DND-41 (cell line): ENCODE measurements around the gene FAM20C.

Source experiments
- ATAC-seq: fragments of 200-7000 bp; cut with Tn5 transposase; 3 replicates; pipeline ENCODE4 v1.9.1; 2021; ENCODE audit warnings: low read depth; ENCODE audit not compliant: insufficient read depth
- DNase-seq: peaks from one replicate; pipeline ENCODE4 v3.0.0-alpha.2; 2020
- H2AFZ ChIP-seq: 2 replicates; pipeline ENCODE4 v1.6.0; 2012; ENCODE audit warnings: low read depth, low read length
- H3K27ac ChIP-seq: 2 replicates; pipeline ENCODE4 v1.5.1; 2012; ENCODE audit warnings: low read length, inconsistent platforms
- H3K27me3 ChIP-seq: fragments of 200-600 bp; sonication (generic); 2 replicates; pipeline ENCODE4 v1.6.0; 2012; ENCODE audit warnings: low read length, mild to moderate bottlenecking, inconsistent platforms; ENCODE audit not compliant: insufficient read depth, poor library complexity
- H3K36me3 ChIP-seq: 2 replicates; pipeline ENCODE4 v1.5.1; 2012; ENCODE audit warnings: low read length, inconsistent platforms; ENCODE audit not compliant: insufficient read depth
- H3K4me1 ChIP-seq: 2 replicates; pipeline ENCODE4 v1.5.1; 2012; ENCODE audit warnings: mild to moderate bottlenecking, low read length; ENCODE audit not compliant: insufficient read depth
- H3K4me2 ChIP-seq: 2 replicates; pipeline ENCODE4 v1.6.0; 2012; ENCODE audit warnings: mild to moderate bottlenecking, moderate library complexity, low read length, inconsistent platforms; ENCODE audit not compliant: insufficient read depth
- H3K4me3 ChIP-seq, 2 experiments: fragments of 200-600 bp in 1 of 2; shearing (Covaris generic) in 1 of 2; 2 replicates each; pipeline ENCODE4 v1.5.1; 2012 to 2016; ENCODE audit warnings: inconsistent platforms in 2 of 2, low read length in 2 of 2, mild to moderate bottlenecking in 2 of 2, low read depth in 1 of 2, moderate library complexity in 1 of 2
- H3K79me2 ChIP-seq: 2 replicates; pipeline ENCODE4 v1.6.0; 2012; ENCODE audit warnings: low read length, inconsistent platforms; ENCODE audit not compliant: insufficient read depth
- H3K9ac ChIP-seq: 2 replicates; pipeline ENCODE4 v1.6.0; 2012; ENCODE audit warnings: low read depth, mild to moderate bottlenecking, inconsistent platforms, low read length, moderate library complexity
- H3K9me3 ChIP-seq: 2 replicates; pipeline ENCODE4 v1.5.1; 2012; ENCODE audit warnings: low read length, moderate library complexity, mild to moderate bottlenecking, inconsistent platforms; ENCODE audit not compliant: insufficient read depth, severe bottlenecking
- H4K20me1 ChIP-seq: 2 replicates; pipeline ENCODE4 v1.6.0; 2012; ENCODE audit warnings: low read length; ENCODE audit not compliant: insufficient read depth
- CTCF ChIP-seq: IDR thresholded peaks from 2 replicates; pipeline ENCODE4 v1.5.1; 2012; ENCODE audit warnings: borderline replicate concordance, low read length, moderate library complexity, mild to moderate bottlenecking; ENCODE audit not compliant: poor library complexity, severe bottlenecking; ENCODE audit errors: extremely low read depth
- EZH2 ChIP-seq: IDR thresholded peaks from 3 replicates; pipeline ENCODE4 v1.6.1; 2012; ENCODE audit warnings: borderline replicate concordance, low read depth, mild to moderate bottlenecking, moderate library complexity, low read length, inconsistent platforms; ENCODE audit not compliant: severe bottlenecking

FAM20C gene

GRCh38 chr7:268991-269390 is 76.6 kb downstream of the FAM20C start:
- no peak for ATAC-seq
- Histone ChIP-seq H3K4me1 (no peaks in the 10 kb centered on the region), H3K36me3 (no peaks in the 10 kb centered on the region), H3K27ac (no peak overlapping the region), H3K27me3 (no peaks in the 10 kb centered on the region), H4K20me1 (no peaks in the 10 kb centered on the region; the same call in 1 of the 2 replicates), H3K79me2 (no peaks in the 10 kb centered on the region), H3K4me2 (no peak overlapping the region), H3K9me3 (no peaks in the 10 kb centered on the region), H3K9ac (no peak overlapping the region), H3K4me3 (no peak overlapping the region), H2AFZ (no peak overlapping the region)
- DNase-seq, result no peak
- TF ChIP-seq EZH2 (no peak), CTCF (no peak)

- no peaks in the 10 kb centered on the region for H3K9me3 ChIP-seq
- no peaks in the 10 kb centered on the region for H3K36me3 ChIP-seq
- no peak overlapping the region for H3K27ac ChIP-seq
- H3K79me2 ChIP-seq, result no peaks in the 10 kb centered on the region
- H3K4me2 ChIP-seq, result no peak overlapping the region
- no peak overlapping the region for H3K4me3 ChIP-seq
- H2AFZ ChIP-seq, result no peak overlapping the region
- H3K9ac ChIP-seq, result no peak overlapping the region
- H4K20me1 ChIP-seq, result no peaks in the 10 kb centered on the region; the same call in 1 of the 2 replicates
- no peaks in the 10 kb centered on the region for H3K4me1 ChIP-seq
- no peak for ATAC-seq
- no peaks in the 10 kb centered on the region for H3K27me3 ChIP-seq
- DNase-seq, result no peak
- no peak for TF ChIP-seq CTCF
- TF ChIP-seq EZH2, result no peak
Measured at GRCh38 chr7:269721-270120, 77.3 kb downstream of the FAM20C start.

- Histone ChIP-seq H3K79me2 (no peaks in the 10 kb centered on the region), H3K4me3 (no peak overlapping the region), H3K4me1 (no peaks in the 10 kb centered on the region), H3K9me3 (no peaks in the 10 kb centered on the region), H3K9ac (no peak overlapping the region), H2AFZ (no peak overlapping the region), H3K4me2 (no peak overlapping the region), H3K27me3 (no peaks in the 10 kb centered on the region), H4K20me1 (no peaks in the 10 kb centered on the region; the same call in 1 of the 2 replicates), H3K36me3 (no peaks in the 10 kb centered on the region), H3K27ac (no peak overlapping the region)
- ATAC-seq, result no peak
- no peak for DNase-seq
- TF ChIP-seq CTCF (no peak), EZH2 (no peak)
Measured at GRCh38 chr7:270351-270983, 78.1 kb downstream of the FAM20C start.
